Right lobe of liver (tissue), 4 donors: ENCODE data around the gene CAMKMT.

Experiments
- POLR2A ChIP-seq: fragments of 450-650 bp; IDR thresholded peaks from one replicate; pipeline ENCODE4 v1.6.1; 2017; ENCODE audit warnings: antibody characterized with exemption, mild to moderate bottlenecking
- TF ChIP-seq, protein P1 (sequence below), 4 donors: fragments of 200-600 bp in 3 of 4; fragments of 450-650 bp in 1 of 4; IDR thresholded peaks; one replicate each; pipeline versions ENCODE4 v1.5.1 to v1.8.0; 2016 to 2022; ENCODE audit warnings: antibody characterized with exemption in 4 of 4, mild to moderate bottlenecking in 2 of 4
- donor health status: DM: no; HTN: no; CAD: no.
- donor health status: DM: no; HTN: no; CAD: no.
- donor health status: DM: no; HTN: yes; CAD: no.

DNA sequence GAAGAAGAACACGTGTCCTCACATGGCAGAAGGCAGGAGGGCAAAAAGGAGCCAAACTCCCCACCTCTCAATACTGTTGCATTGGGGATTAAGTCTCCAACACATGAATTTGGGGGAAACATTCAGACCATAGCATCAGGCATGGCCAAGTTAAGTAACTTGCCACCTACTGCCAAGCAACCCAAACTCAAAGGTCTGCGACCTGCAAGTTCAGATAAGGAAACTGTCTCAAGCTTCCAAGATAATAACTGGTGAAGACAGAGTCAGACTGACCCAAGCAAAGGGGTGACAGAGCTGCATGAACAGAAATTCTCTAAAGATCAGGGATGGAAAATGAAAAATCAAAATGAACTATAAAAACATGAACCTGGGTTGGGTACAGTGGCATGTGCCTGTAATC is 391.0 kb downstream of the CAMKMT start:
- TF ChIP-seq, protein P1, sequence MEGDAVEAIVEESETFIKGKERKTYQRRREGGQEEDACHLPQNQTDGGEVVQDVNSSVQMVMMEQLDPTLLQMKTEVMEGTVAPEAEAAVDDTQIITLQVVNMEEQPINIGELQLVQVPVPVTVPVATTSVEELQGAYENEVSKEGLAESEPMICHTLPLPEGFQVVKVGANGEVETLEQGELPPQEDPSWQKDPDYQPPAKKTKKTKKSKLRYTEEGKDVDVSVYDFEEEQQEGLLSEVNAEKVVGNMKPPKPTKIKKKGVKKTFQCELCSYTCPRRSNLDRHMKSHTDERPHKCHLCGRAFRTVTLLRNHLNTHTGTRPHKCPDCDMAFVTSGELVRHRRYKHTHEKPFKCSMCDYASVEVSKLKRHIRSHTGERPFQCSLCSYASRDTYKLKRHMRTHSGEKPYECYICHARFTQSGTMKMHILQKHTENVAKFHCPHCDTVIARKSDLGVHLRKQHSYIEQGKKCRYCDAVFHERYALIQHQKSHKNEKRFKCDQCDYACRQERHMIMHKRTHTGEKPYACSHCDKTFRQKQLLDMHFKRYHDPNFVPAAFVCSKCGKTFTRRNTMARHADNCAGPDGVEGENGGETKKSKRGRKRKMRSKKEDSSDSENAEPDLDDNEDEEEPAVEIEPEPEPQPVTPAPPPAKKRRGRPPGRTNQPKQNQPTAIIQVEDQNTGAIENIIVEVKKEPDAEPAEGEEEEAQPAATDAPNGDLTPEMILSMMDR (IDR thresholded peaks at IDR 0.05): no peak
- no peak for TF ChIP-seq POLR2A
